Upper lobe of right lung (tissue), 1 donor: ENCODE measurements around the gene NR2F2. TPM values are rescaled to one million over a fixed set of nuclear protein-coding genes. Genes with fewer than 3 reads are reported as not detected.

Source experiments
- ATAC-seq: fragments of 200-7000 bp; cut with Tn5 transposase; one replicate; pipeline ENCODE4 v1.9.1; 2020; ENCODE audit warnings: mild to moderate bottlenecking, moderate library complexity
- DNase-seq: peaks from one replicate; pipeline ENCODE4 v3.0.0-alpha.2; 2020
- H3K27ac ChIP-seq: fragments of 200-600 bp; one replicate; pipeline ENCODE4 v1.8.0; 2022
- H3K27me3 ChIP-seq: fragments of 200-600 bp; one replicate; pipeline ENCODE4 v1.8.0; 2022; ENCODE audit warnings: mild to moderate bottlenecking
- H3K36me3 ChIP-seq: fragments of 200-600 bp; one replicate; pipeline ENCODE4 v1.8.0; 2022
- H3K4me1 ChIP-seq: fragments of 200-600 bp; one replicate; pipeline ENCODE4 v1.8.0; 2022
- H3K4me3 ChIP-seq: fragments of 200-600 bp; one replicate; pipeline ENCODE4 v1.8.0; 2022; ENCODE audit warnings: mild to moderate bottlenecking
- H3K9me3 ChIP-seq: fragments of 200-600 bp; one replicate; pipeline ENCODE4 v1.8.0; 2022
- CTCF ChIP-seq: fragments of 200-600 bp; IDR thresholded peaks from one replicate; pipeline ENCODE4 v1.8.0; 2022; ENCODE audit warnings: antibody characterized with exemption
- intact Hi-C: fragments of 100-400 bp; cut with DNase I; formaldehyde crosslinking; loops from one replicate; pipeline ENCODE4 v1.11.0; 2022
- total RNA-seq: library from RNA; stranded (reverse); fragmentation: NEBNext Ultra II Directional; extraction: Animal tissue kit (Norgen Biotek cat#: 25700); gene quantifications from one replicate; pipeline ENCODE4 v1.2.1, GENCODE V29; 2021
- donor health status: DM: no; HTN: yes; CAD: no; lungs with severe emphysema.

Gene NR2F2
- total RNA-seq, 1 donor from 2014 or later: 88.1 TPM

DNA sequence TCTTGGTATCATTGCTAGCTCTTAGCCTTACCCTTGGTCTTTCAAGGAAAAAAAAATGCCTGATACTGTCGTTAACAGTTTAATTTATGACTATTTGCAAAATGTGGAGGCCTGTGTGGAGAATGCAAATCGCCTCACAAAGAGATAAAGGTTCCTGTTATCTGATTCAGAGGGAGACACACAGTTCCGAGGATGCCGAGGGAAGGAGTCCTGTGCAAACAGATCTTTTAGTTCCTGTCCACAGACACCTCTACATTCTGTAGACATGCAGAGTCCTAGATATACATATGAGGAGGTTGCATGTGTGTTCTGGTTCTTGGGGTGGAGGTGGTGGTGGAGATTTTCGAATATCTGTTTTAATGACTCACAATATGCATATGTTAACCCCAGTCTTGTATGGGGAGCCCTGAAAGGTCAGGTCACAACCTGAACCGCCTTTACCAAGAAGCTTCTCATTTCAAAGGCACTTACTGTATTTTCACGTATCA lies 5.7 kb downstream of the NR2F2 start:
- Histone ChIP-seq H3K36me3 (peaks cover 21% of the 10 kb centered on the region), H3K4me3 (peak overlapping the region; percentile 56), H3K27me3 (peaks cover 8% of the 10 kb centered on the region), H3K27ac (peak overlapping the region; percentile 83), H3K9me3 (no peaks in the 10 kb centered on the region), H3K4me1 (no peaks in the 10 kb centered on the region)
- DNase-seq (no peak), ATAC-seq (no peak)
- intact Hi-C loops: no loop called here
- TF ChIP-seq CTCF: no peak

GRCh38 chr15:96336596-96337364 lies 6.3 kb downstream of the NR2F2 start:
- no peaks in the 10 kb centered on the region for H3K9me3 ChIP-seq
- H3K36me3 ChIP-seq: peaks cover 21% of the 10 kb centered on the region
- ATAC-seq: peak; percentile 5
- TF ChIP-seq CTCF: no peak
- H3K4me3 ChIP-seq: peak overlapping the region; percentile 56
- intact Hi-C loops: no loop called here
- H3K27ac ChIP-seq: peak overlapping the region; percentile 83
- H3K27me3 ChIP-seq: peaks cover 15% of the 10 kb centered on the region
- no peaks in the 10 kb centered on the region for H3K4me1 ChIP-seq
- no peak for DNase-seq

- peak overlapping the region; percentile 56 for H3K4me3 ChIP-seq
- H3K27me3 ChIP-seq: peaks cover 21% of the 10 kb centered on the region
- ATAC-seq: no peak
- H3K27ac ChIP-seq: peak overlapping the region; percentile 83
- intact Hi-C loops: no loop called here
- H3K36me3 ChIP-seq: peaks cover 21% of the 10 kb centered on the region
- no peaks in the 10 kb centered on the region for H3K9me3 ChIP-seq
- H3K4me1 ChIP-seq: no peaks in the 10 kb centered on the region
- DNase-seq: no peak
- TF ChIP-seq CTCF: no peak
These were observed 7.0 kb downstream of the NR2F2 start for GRCh38 chr15:96337365-96338023.

GRCh38 chr15:96338074-96338765 lies 7.7 kb downstream of the NR2F2 start:
- intact Hi-C loops: no loop called here
- no peak for TF ChIP-seq CTCF

DNA sequence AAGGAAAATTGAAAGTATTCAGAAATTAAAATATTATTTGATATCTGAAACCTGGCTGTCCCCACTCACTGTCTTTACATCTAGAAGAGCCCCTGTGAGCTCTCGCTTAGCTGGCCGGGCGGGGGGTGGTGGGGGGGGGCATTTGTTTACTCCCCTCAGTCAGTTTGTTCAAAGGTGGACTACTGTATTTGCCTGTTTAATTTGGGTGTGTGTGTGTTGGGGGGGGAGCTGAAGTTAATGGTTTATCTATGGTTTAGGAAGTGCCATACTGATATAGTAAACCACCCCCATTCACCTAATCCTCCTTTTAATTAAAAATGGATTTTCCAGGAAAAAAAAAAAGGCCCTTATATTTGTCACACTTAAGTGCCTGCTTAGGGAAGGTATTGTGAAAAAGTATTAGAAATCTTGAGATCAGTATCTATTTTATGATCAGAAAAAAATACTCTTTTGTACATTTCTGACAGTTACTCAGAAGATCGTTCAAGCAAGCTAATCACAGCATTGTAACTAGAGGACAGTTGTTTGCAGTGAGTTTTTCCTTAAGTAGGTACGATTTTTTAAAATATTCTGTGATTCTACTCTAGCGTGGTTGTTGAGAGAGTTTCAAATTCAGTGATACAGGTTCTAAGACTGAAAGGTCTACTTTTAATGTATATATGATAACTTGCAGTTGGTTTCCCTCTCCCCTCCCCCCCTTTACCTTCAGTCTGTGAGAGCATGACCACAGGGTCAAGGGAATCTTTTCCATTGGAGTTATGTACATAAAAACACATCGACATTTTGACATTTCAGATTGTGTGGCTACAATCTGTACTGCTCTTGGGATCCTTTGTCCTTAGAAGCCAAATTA lies 8.5 kb downstream of the NR2F2 start:
- intact Hi-C loops: no loop called here
- no peak for DNase-seq
- TF ChIP-seq CTCF: no peak
- Histone ChIP-seq H3K4me3 (peak overlapping the region; percentile 56), H3K4me1 (no peaks in the 10 kb centered on the region), H3K27ac (peak overlapping the region; percentile 83), H3K36me3 (peaks cover 18% of the 10 kb centered on the region), H3K9me3 (no peaks in the 10 kb centered on the region), H3K27me3 (peaks cover 21% of the 10 kb centered on the region)
- no peak for ATAC-seq

More at GRCh38 chr15:96338074-96338765, 7.7 kb downstream of the NR2F2 start:
- Histone ChIP-seq H3K27ac (peak overlapping the region; percentile 83), H3K36me3 (peaks cover 21% of the 10 kb centered on the region), H3K4me3 (peak overlapping the region; percentile 56), H3K4me1 (no peaks in the 10 kb centered on the region), H3K9me3 (no peaks in the 10 kb centered on the region), H3K27me3 (peaks cover 21% of the 10 kb centered on the region)
- DNase-seq (no peak), ATAC-seq (no peak)
